GM19238 (cell line): ENCODE results near the gene TTLL5.

Source experiments
- DNase-seq: peaks from one replicate; pipeline ENCODE4 v3.0.0; 2011; ENCODE audit warnings: low spot score; ENCODE audit not compliant: insufficient read length

TTLL5 gene

GRCh38 chr14:75985618-75986438, 324.8 kb downstream of the TTLL5 start, which contains the start of gene IFT43:
TSS of gene IFT43 (plus strand) at chr14:75985763. CDS start at chr14:75985787, 24 bp downstream.
- DNase-seq, result peak; percentile 84

GRCh38 chr14:75986439-75986765, 325.4 kb downstream of the TTLL5 start:
- no peak for DNase-seq

GRCh38 chr14:75987201-75987970, 326.3 kb downstream of the TTLL5 start:
- DNase-seq, result no peak

GRCh38 chr14:75989134-75989533, 328.1 kb downstream of the TTLL5 start:
- no peak for DNase-seq

DNA sequence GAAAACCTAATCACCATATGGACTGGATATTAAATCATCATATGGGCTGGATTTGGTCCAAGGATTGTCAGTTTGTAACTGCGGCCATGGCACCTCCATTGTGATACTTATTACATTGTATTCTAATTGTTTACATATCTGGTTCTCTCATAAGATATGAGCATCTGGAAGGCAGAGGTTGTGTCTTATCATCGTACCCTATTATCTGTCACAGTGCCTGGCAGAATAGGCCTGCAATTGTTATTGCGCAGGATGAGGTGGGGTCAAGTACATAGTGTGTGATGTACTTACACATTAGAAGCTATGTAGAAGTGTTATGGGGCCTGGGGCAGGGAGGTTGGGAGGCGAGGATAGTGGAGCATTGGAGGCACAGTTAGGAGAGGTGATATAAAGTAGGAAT, 329.3 kb downstream of the TTLL5 start:
- DNase-seq, result no peak

- no peak for DNase-seq
Observed at GRCh38 chr14:75991753-75992152, 330.7 kb downstream of the TTLL5 start.

- DNase-seq, result no peak
Observed at GRCh38 chr14:75993567-75994041, 332.6 kb downstream of the TTLL5 start.

DNA sequence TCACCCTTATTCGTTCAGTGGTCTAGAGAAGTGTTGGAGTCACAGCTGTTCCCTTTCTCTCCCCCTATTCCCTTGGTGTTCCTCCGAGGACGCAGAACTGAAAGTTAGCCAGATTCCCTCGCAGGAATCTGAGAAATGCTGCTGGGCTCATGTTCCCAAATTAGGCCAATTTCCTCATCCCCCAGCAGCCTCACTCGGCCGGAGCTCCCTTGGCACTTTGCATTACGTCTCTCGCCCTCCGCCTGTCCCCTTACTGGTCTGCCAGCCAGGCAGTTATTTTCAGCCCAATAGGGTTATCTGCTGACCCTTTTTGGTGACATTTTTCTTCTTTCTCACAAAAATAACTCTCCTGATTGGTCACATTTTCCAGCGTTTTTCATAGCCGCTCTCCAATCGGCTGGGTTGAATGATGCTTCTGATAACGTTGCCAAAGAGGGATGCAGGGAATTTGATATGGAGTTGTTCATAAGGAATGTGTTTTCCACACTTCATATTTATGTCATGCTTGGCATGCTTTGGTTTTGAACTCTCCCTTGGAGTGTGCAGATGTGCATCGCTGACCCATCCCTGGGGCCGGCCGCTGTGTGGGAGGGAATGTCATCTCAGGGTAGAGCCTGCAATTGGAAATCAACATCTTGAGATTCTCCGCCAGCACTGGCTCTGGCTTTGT, 334.5 kb downstream of the TTLL5 start:
- no peak for DNase-seq

DNA sequence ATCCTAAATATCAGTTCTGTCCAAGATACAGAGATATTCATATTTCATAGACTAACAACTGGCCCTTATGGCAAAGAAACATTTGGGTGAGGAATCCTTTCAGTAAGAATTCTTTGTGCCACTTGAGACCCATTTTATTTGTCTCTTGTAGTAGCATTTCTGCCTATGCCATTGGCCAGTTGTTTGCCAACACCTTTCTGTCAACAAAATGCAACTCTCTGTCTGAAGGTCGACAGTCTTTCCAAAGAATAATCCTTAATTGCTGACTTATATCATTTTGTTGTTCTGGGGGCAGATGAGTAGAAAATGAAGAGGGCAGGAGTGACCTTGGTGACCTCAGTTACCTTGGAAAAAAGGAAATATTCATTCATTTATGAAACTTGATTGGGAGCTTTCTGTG, 335.4 kb downstream of the TTLL5 start:
- no peak for DNase-seq

- no peak for DNase-seq
Observed at GRCh38 chr14:75999511-76000190, 338.6 kb downstream of the TTLL5 start.

GRCh38 chr14:76002383-76002782, 341.3 kb downstream of the TTLL5 start:
- no peak for DNase-seq
